Central memory CD8-positive, alpha-beta T cell (primary cell): ENCODE measurements around the gene SPATA2.
"Not testable (repeated sequence)": the region's sequence is repeated elsewhere in the genome, so short reads cannot be mapped to it uniquely, and the experiment has no call there.

ENCODE experiments used
- ATAC-seq: fragments of 150-1000 bp; cut with Tn5 transposase; replicated peaks from 2 replicates; pipeline ENCODE4 v1.10.0; 2022; ENCODE audit warnings: mild to moderate bottlenecking, moderate FRiP score, moderate number of reproducible peaks; ENCODE audit not compliant: poor library complexity, severe bottlenecking; ENCODE audit errors: extremely low read depth
- DNase-seq, 2 donors: peaks; one replicate each; pipeline ENCODE4 v3.0.0; 2021; ENCODE audit warnings: low spot score in 2 of 2
- H3K27ac Mint-ChIP-seq: one replicate; pipeline ENCODE4 v1.8.0; 2022; ENCODE audit warnings: low read depth, mild to moderate bottlenecking, moderate library complexity, mixed read lengths
- H3K27me3 Mint-ChIP-seq: one replicate; pipeline ENCODE4 v1.8.0; 2022; ENCODE audit warnings: mixed read lengths
- H3K36me3 Mint-ChIP-seq: one replicate; pipeline ENCODE4 v1.8.0; 2022; ENCODE audit warnings: mild to moderate bottlenecking, moderate library complexity, mixed read lengths; ENCODE audit not compliant: insufficient read depth
- H3K4me1 Mint-ChIP-seq: one replicate; pipeline ENCODE4 v1.8.0; 2022; ENCODE audit warnings: mixed read lengths
- H3K4me3 Mint-ChIP-seq: one replicate; pipeline ENCODE4 v1.8.0; 2022; ENCODE audit warnings: mild to moderate bottlenecking, moderate library complexity, mixed read lengths
- H3K9me3 Mint-ChIP-seq: one replicate; pipeline ENCODE4 v1.8.0; 2022; ENCODE audit warnings: mixed read lengths

The SPATA2 gene, protein sequence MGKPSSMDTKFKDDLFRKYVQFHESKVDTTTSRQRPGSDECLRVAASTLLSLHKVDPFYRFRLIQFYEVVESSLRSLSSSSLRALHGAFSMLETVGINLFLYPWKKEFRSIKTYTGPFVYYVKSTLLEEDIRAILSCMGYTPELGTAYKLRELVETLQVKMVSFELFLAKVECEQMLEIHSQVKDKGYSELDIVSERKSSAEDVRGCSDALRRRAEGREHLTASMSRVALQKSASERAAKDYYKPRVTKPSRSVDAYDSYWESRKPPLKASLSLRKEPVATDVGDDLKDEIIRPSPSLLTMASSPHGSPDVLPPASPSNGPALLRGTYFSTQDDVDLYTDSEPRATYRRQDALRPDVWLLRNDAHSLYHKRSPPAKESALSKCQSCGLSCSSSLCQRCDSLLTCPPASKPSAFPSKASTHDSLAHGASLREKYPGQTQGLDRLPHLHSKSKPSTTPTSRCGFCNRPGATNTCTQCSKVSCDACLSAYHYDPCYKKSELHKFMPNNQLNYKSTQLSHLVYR

GRCh38 chr20:49915380-49916145 lies at the start of gene SPATA2:
TSS of gene SPATA2 (minus strand) at chr20:49915529. CDS start at chr20:49908490, 7,039 bp downstream.
- DNase-seq (peak; percentile 88 to 92), ATAC-seq (peak; percentile 78)
- Mint-ChIP-seq H3K9me3 (no peaks in the 10 kb centered on the region), H3K27me3 (no peaks in the 10 kb centered on the region), H3K4me1 (peaks cover 34% of the 10 kb centered on the region), H3K36me3 (peaks cover 24% of the 10 kb centered on the region), H3K27ac (peak within 1 kb of the TSS; percentile 100), H3K4me3 (peak within 1 kb of the TSS; percentile 95)

DNA sequence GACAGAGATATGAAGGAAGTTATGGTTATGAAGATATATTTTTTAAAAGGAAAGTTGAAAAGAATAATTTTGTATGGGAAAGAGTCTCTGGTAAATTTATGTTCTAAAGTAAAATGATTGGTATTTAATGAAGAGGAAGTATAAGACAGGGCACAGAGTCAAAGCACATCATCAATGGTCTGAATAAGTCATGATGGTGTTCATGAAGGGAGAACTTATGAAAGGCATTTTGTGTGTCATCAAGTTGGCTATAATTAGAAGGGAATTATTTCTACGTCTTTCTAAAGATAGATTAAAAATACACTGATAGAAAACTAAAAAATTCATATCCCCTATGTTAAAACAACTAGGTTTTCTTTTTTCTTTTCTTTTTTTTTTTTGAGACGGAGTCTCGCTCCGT lies 46.1 kb upstream of the SPATA2 start:
- Mint-ChIP-seq H3K36me3 (peaks cover under 1% of the 10 kb centered on the region), H3K9me3 (no peaks in the 10 kb centered on the region), H3K27me3 (no peaks in the 10 kb centered on the region), H3K27ac (no peak overlapping the region), H3K4me1 (peaks cover 12% of the 10 kb centered on the region), H3K4me3 (no peak overlapping the region)
- ATAC-seq (no peak), DNase-seq (no peak)

GRCh38 chr20:49957089-49957938 lies 42.0 kb upstream of the SPATA2 start:
- H3K9me3 Mint-ChIP-seq, H3K27me3 Mint-ChIP-seq, H3K27ac Mint-ChIP-seq, DNase-seq, H3K4me3 Mint-ChIP-seq, ATAC-seq: not testable (repeated sequence)
- Mint-ChIP-seq H3K36me3 (peaks cover 27% of the 10 kb centered on the region), H3K4me1 (peaks cover 12% of the 10 kb centered on the region)

- Mint-ChIP-seq H3K4me1 (peaks cover 12% of the 10 kb centered on the region), H3K27ac (no peak overlapping the region), H3K36me3 (peaks cover 31% of the 10 kb centered on the region), H3K27me3 (no peaks in the 10 kb centered on the region), H3K4me3 (no peak overlapping the region), H3K9me3 (no peaks in the 10 kb centered on the region)
- DNase-seq (no peak), ATAC-seq (no peak)
Observed at GRCh38 chr20:49956689-49957088, 41.4 kb upstream of the SPATA2 start.

DNA sequence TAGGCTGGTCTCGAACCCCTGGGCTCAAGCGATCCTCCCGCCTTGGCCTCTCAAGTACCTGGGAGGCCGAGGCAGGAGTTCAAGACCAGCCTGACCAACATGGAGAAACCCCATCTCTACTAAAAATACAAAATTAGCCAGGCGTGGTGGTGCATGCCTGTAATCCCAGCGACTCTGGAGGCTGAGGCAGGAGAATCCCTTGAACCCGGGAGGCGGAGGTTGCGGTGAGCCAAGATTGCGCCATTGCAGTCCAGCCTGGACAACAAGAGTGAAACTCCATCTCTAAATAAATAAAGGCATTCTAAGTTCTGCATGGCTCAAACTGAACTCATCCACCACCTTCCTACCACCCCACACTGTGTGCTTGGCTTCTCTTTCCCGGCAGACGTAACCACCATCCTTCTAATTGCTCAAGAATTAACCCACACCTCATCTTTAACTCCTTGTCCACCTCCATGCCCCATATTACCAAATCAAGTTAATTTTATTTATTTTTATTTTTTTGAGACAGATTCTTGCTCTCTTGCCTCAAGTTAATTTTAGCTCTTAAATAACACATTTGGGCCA lies 40.6 kb upstream of the SPATA2 start:
- peaks cover 12% of the 10 kb centered on the region for H3K4me1 Mint-ChIP-seq
- H3K27me3 Mint-ChIP-seq, H3K9me3 Mint-ChIP-seq, ATAC-seq, H3K27ac Mint-ChIP-seq, H3K4me3 Mint-ChIP-seq, DNase-seq: not testable (repeated sequence)
- H3K36me3 Mint-ChIP-seq = peaks cover 35% of the 10 kb centered on the region

GRCh38 chr20:49955167-49955566 lies 39.8 kb upstream of the SPATA2 start:
- peak overlapping the region; percentile 10 for H3K4me3 Mint-ChIP-seq
- H3K27me3 Mint-ChIP-seq = no peaks in the 10 kb centered on the region
- H3K27ac Mint-ChIP-seq = no peak overlapping the region

GRCh38 chr20:49951151-49951550 lies 35.8 kb upstream of the SPATA2 start:
- no peak overlapping the region for H3K4me3 Mint-ChIP-seq
- no peaks in the 10 kb centered on the region for H3K9me3 Mint-ChIP-seq
- H3K27me3 Mint-ChIP-seq = no peaks in the 10 kb centered on the region
- ATAC-seq (no peak), DNase-seq (no peak)
- H3K4me1 Mint-ChIP-seq = peaks cover 11% of the 10 kb centered on the region
- H3K27ac Mint-ChIP-seq = no peak overlapping the region
- H3K36me3 Mint-ChIP-seq = peaks cover 72% of the 10 kb centered on the region

More at GRCh38 chr20:49955167-49955566, 39.8 kb upstream of the SPATA2 start:
- Mint-ChIP-seq H3K4me1 (peaks cover 12% of the 10 kb centered on the region), H3K9me3 (no peaks in the 10 kb centered on the region), H3K36me3 (peaks cover 41% of the 10 kb centered on the region)
- ATAC-seq (no peak), DNase-seq (no peak)

- no peak for ATAC-seq
- H3K36me3 Mint-ChIP-seq = peaks cover 80% of the 10 kb centered on the region
- H3K4me1 Mint-ChIP-seq = peaks cover 18% of the 10 kb centered on the region
- H3K4me3 Mint-ChIP-seq = no peak overlapping the region
- H3K27ac Mint-ChIP-seq = no peak overlapping the region
- no peaks in the 10 kb centered on the region for H3K27me3 Mint-ChIP-seq
- DNase-seq = no peak
- H3K9me3 Mint-ChIP-seq = no peaks in the 10 kb centered on the region
Observed at GRCh38 chr20:49948809-49949507, 33.6 kb upstream of the SPATA2 start.

DNA sequence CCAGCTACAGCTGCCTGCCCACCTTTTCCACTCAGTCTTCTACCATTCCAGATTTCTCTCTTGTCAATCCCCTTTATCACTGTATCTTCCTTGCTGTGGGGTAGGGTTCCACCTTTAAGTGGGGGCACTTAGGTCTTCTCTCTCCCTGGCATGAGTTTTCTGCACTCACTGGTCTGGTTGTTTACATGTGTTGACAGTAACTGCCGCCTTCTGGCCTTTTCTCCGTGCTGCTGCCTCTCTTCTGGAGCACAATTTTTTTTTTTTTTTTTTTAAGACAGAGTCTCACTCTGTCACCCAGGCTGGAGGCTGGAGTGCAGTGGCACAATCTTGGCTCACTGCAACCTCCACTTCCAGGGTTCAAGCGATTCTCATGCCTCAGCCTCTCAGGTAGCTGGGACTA lies 32.8 kb upstream of the SPATA2 start:
- H3K4me1 Mint-ChIP-seq = peaks cover 18% of the 10 kb centered on the region
- no peaks in the 10 kb centered on the region for H3K9me3 Mint-ChIP-seq
- H3K27me3 Mint-ChIP-seq = no peaks in the 10 kb centered on the region
- ATAC-seq = no peak
- H3K4me3 Mint-ChIP-seq = no peak overlapping the region
- DNase-seq = no peak
- peak overlapping the region; percentile 23 for H3K27ac Mint-ChIP-seq
- peaks cover 81% of the 10 kb centered on the region for H3K36me3 Mint-ChIP-seq

DNA sequence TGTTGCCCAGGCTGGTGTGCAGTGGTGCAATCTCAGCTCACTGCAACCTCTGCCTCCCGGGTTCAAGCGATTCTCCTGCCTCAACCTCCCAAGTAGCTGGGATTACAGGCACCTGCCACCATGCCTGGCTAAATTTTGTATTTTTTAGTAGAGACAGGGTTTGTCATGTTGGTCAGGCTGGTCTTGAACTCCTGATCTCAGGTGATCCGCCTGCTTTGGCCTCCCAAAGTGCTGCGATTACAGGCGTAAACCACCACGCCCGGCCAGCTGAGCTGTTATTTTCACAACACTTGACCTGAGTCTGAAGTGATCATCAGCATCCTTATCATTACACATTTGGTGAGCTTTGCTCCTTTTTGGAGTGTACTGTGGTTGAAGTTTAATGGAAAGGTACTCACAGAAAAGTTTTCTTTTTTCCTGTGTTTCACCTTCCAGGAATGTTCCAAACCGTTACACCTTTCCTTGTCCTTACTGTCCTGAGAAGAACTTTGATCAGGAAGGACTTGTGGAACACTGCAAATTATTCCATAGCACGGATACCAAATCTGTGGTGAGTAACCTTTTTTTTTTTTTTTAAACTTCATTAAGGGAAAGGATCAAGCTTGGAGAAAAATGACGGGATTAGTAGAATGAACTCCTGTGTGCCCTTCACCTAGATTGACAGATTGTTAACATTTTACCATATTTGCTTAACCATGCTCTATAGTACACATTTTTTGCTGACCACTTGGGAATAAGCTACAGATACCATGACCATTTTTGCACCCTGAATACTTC lies 30.6 kb upstream of the SPATA2 start:
- H3K9me3 Mint-ChIP-seq = no peaks in the 10 kb centered on the region

GRCh38 chr20:49945306-49945700 lies 30.0 kb upstream of the SPATA2 start:
- Mint-ChIP-seq H3K9me3 (no peaks in the 10 kb centered on the region), H3K4me3 (no peak overlapping the region), H3K27me3 (no peaks in the 10 kb centered on the region), H3K27ac (no peak overlapping the region), H3K36me3 (peaks cover 77% of the 10 kb centered on the region), H3K4me1 (peaks cover 34% of the 10 kb centered on the region)
- DNase-seq = no peak
- ATAC-seq = no peak

More for the DNA sequence above, 30.6 kb upstream of the SPATA2 start:
- DNase-seq = no peak
- Mint-ChIP-seq H3K36me3 (peaks cover 81% of the 10 kb centered on the region), H3K27ac (no peak overlapping the region), H3K4me3 (no peak overlapping the region), H3K4me1 (peaks cover 32% of the 10 kb centered on the region), H3K27me3 (no peaks in the 10 kb centered on the region)
- no peak for ATAC-seq
